NCI-H1436 treated with DMSO at 0.1 percent for 48 hours (cell line): ENCODE results near the gene LRBA.
A peak's percentile ranks its signal among the peaks of the same experiment; 100 is the strongest.

ENCODE experiments used
- DNase-seq: peaks from one replicate; lab custom pipeline; 2025; lab: John Stamatoyannopoulos, UW

Gene LRBA

GRCh38 chr4:150238591-150238990 is 776.5 kb downstream of the LRBA start:
- DNase-seq, result no peak

- no peak for DNase-seq
Observed at GRCh38 chr4:150237110-150237872, 777.8 kb downstream of the LRBA start.

- DNase-seq, result no peak
Observed at GRCh38 chr4:150236626-150237025, 778.5 kb downstream of the LRBA start.

- no peak for DNase-seq
Observed at GRCh38 chr4:150235808-150236271, 779.2 kb downstream of the LRBA start.

- DNase-seq, result no peak
Observed at GRCh38 chr4:150235317-150235716, 779.8 kb downstream of the LRBA start.

GRCh38 chr4:150234246-150234645 is 780.8 kb downstream of the LRBA start:
- DNase-seq, result no peak

GRCh38 chr4:150232029-150232428 is 783.1 kb downstream of the LRBA start:
- no peak for DNase-seq

GRCh38 chr4:150231107-150231770 is 783.8 kb downstream of the LRBA start:
- no peak for DNase-seq

- DNase-seq, result no peak
Observed at GRCh38 chr4:150230561-150230960, 784.5 kb downstream of the LRBA start.

- no peak for DNase-seq
Observed at GRCh38 chr4:150229520-150229919, 785.6 kb downstream of the LRBA start.

GRCh38 chr4:150224896-150225591 is 790.0 kb downstream of the LRBA start:
- no peak for DNase-seq

- no peak for DNase-seq
Observed at GRCh38 chr4:150219841-150220240, 795.2 kb downstream of the LRBA start.

- DNase-seq, result no peak
Observed at GRCh38 chr4:150218447-150218846, 796.6 kb downstream of the LRBA start.

- peak; percentile 11 for DNase-seq
Observed at GRCh38 chr4:150217808-150218207, 797.3 kb downstream of the LRBA start.

GRCh38 chr4:150217192-150217591 is 797.9 kb downstream of the LRBA start:
- peak; percentile 46 for DNase-seq

GRCh38 chr4:150216726-150217125 is 798.4 kb downstream of the LRBA start:
- no peak for DNase-seq

- DNase-seq, result no peak
Observed at GRCh38 chr4:150215601-150216000, 799.5 kb downstream of the LRBA start.
